ENCODE results near the gene ADAM23.

Gene ADAM23

GRCh38 chr2:206511283-206511682, 68.0 kb downstream of the ADAM23 start:
- no peak for DNase-seq (ENCODE audit: low spot score)

- no peak for DNase-seq (ENCODE audit: low spot score)
These were observed 69.7 kb downstream of the ADAM23 start for GRCh38 chr2:206512999-206513398.

DNA sequence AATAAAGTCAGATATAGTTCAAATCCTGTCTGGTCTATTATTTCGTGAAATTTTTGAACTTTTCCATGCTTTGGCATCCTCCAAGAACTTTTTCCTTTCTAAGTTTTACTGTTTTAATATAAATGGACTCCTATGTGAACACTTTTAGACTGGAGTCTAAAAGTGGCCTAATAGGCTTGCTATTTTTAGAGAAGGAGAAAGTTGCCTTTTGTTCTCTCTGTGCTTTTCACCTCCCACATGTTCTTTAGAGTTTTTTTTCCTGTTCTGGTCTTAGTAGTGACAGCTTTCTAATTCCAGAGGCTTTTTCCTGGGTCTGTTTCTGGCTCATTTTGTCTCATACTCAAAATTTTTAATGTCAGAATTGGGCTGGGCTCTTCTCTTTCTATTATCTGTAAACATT, 72.2 kb downstream of the ADAM23 start:
- no peak for DNase-seq (ENCODE audit: low spot score)

GRCh38 chr2:206518997-206519396, 75.7 kb downstream of the ADAM23 start:
- DNase-seq (ENCODE audit: low spot score): no peak

DNA sequence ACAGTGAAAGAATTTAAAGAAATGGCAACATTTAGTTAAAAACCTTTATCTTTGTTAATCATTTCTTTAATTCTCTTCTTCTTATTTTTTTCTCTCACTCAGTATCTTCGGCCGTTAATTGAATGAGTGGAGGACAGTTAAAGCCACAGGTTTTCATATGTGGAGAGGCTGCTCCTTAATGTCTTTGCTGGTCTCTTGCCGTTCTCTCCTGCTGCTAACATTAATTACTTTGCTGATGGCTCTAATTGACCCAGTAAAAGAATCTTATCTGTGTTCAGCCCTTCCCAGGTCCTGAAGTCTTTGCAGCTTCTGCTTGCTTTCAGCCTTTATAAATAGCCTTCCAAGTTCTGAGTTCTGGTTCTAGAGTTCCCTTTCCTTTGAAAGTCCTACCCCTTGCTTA, 77.1 kb downstream of the ADAM23 start:
- no peak for DNase-seq (ENCODE audit: low spot score)

- no peak for DNase-seq (ENCODE audit: low spot score)
These were observed 77.8 kb downstream of the ADAM23 start for GRCh38 chr2:206521115-206521514.

GRCh38 chr2:206521612-206522011, 78.3 kb downstream of the ADAM23 start:
- no peak for DNase-seq (ENCODE audit: low spot score)

DNA sequence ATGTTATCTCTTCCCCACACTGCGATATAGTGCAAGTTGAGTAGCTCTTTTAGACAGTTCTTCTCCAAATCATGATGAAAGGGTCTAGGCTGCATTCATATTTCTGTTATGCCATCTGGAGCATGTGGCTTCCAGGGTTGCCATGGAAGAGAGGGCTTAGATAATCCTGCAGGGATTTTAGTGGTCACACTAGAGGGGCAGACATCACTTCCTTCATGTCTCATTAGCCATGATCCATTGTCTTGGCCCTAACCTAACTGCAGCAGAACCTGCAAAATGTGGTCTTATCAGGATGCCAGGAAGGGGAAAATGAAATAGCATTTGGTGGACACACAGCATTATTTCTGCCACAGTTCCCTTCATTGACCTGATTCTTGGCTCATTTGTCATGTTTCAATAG, 83.1 kb downstream of the ADAM23 start:
- no peak for DNase-seq (ENCODE audit: low spot score)

DNA sequence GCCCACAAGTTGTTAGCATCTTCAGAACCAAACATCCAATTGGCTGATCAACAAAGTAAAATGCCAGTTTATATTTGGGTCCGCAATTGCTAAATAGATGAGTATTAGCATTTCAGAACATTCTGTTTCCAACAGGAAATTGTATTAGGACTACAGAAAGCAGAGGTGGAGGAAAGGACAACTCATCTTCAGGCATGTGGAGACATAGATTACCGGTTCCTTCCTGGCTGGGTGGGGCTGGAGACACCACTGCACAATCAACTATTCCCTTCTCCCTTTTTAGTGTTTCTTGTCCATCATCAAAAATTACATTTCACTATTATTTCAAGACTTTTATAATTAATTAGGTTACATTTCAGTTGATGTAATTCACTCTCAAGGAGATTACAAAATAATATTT, 83.8 kb downstream of the ADAM23 start:
- no peak for DNase-seq (ENCODE audit: low spot score)

DNA sequence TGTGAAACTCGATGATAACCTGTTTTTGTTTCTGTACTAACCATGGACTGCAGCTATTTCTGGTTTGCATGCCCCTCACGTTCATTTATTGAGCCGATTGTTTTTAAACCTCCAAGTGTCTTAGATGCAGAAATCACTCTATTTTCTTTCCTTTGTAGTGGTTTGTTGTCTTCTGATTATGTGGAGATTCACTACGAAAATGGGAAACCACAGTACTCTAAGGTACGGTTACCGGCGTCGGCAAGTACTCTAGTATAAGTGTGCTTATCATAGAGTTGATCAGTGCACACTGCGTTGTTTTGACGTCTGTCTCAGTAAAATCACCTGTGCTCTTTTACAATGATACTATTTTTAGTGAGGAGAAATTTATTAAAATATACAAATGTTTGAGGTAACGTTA, 87.4 kb downstream of the ADAM23 start:
- peak; percentile 34 for DNase-seq (ENCODE audit: low spot score)

- no peak for DNase-seq (ENCODE audit: low spot score)
These were observed 88.7 kb downstream of the ADAM23 start for GRCh38 chr2:206531996-206532543.

DNA sequence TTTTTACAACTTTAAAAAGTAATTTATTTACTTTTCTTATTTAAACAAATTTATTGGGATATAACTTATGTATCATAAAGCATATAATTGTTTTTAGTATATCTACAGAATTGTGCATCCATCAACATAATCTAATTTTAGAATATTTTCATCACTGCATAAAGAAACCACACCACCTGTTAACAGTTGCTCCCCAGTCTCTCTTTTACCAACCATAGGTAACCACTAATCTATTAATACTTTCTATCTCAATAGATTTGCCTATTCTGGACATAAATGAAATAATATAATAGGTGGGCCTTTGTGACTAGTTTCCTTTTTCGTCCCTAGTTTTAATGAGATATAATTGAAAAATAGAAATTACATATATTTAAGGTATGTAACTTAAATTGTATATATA, 90.6 kb downstream of the ADAM23 start:
- DNase-seq (ENCODE audit: low spot score): no peak

DNA sequence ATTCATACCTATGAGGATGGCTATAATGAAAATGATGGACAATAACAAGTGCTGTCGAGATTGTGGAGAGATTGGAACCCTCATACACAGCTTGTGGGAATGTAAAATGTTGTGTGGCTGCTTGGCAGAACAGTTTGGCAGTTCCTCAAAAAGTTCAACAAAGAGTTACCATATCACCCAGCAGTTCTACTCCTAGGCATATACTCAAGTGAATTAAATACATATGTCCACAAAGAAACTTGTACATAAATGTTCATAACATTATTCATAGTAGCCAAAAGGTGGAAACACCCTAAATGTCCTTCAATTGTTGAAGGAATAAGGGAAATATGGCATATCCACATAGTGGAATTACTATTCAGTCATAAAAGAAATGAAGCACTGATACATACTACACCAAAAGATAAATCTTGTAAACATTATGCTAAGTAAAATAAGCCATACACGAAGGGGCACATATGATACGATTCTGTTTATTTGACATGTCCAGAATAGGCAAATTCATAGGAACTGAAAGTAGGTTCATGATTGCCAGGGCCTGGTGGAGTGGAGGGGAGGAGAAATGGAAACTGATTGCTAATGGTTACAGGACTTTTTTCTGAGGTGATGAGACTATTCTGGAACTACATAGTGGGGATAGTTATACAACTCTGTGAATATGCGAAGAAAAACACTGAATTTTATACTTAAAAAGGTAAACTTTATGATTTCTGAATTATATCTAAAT, 92.1 kb downstream of the ADAM23 start:
- no peak for DNase-seq (ENCODE audit: low spot score)

- no peak for DNase-seq (ENCODE audit: low spot score)
These were observed 97.4 kb downstream of the ADAM23 start for GRCh38 chr2:206540757-206541156.

- no peak for DNase-seq (ENCODE audit: low spot score)
These were observed 99.7 kb downstream of the ADAM23 start for GRCh38 chr2:206543073-206543472.

DNA sequence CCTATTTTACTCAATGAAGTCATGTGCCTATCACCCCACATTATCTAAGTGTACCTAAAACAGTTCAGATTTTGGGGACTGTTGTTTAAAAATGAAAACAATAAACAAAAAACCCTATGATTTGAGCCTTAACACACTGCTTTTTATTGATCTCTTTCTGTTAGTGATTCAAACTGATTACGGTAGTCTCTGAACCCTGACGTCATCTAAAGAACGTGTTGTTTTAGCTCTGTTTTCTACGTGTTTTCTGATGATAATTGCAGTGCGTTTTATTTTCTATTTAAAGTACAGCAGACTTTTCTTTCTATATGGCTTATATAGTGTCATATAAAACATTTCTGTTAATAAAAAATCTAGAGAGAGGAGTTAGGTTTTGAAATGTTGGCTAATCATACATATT, 105.1 kb downstream of the ADAM23 start:
- no peak for DNase-seq (ENCODE audit: low spot score)

DNA sequence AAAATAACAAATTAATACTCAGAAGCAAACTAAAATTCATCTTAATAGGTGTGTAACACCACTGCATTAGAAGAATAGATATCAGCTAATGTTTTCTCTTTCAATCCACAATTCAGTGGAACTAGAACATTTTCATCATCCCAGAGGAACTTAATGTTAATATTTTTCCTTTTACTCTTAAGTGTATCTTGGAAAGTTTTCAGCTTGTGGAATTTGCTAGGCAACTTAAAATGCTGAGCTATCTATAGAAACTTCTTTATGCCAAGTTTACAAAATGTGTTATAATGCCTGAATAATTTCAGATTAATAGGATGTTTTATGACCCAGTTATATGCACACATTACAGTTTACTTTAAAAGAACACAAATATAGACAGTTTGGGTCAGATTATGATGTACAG, 112.4 kb downstream of the ADAM23 start:
- DNase-seq (ENCODE audit: low spot score): no peak

DNA sequence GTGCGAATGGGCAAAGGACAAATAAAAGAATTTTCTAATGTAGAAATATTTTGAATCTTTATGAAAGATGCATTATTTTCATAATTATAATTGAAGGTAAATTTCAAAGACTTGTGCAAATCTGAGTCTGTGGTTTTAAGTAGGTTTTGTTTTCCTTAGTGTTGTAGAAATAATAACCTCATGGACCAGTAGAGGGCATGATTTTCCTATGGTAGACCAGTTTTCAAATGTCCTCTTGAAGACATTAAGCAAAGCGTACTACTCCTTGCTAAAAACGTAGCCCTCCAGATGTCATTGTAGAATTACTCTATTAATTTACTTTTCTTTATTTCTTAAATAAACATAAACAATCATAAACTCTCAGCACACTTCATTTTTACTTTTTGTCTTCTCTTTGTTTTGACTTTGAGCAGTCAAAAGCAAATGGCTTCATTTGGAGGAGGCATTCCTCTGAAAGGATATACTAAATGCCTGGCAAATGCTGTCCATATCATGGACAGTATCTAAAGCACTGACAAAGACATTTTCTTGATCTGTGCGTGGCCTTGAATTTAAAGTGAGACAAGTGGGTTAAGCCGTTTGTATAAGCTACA, 113.1 kb downstream of the ADAM23 start:
- peak; percentile 38 for DNase-seq (ENCODE audit: low spot score)

GRCh38 chr2:206557321-206557720, 114.0 kb downstream of the ADAM23 start:
- no peak for DNase-seq (ENCODE audit: low spot score)

- DNase-seq (ENCODE audit: low spot score): peak; percentile 22
These were observed 115.2 kb downstream of the ADAM23 start for GRCh38 chr2:206558492-206558891.

DNA sequence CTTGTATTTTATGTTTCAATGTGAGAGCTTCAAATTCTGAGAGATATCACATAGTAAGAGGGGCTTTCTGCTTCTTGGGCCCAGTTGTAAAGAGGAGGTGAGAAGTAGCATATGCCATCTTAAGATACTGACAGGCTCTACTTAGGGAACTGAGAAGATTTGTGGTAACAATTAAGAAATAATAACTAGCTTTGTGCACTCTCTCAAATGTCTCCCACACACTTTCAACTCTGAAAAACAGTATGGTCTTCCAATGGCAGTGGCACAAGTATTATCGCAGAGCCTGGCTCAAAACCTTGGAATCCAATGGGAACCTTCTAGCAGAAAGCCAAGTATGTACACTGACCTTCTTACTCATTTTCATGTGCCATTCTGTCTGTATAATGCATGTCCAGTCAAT, 118.6 kb downstream of the ADAM23 start:
- DNase-seq (ENCODE audit: low spot score): no peak

GRCh38 chr2:206562375-206562774, 119.0 kb downstream of the ADAM23 start:
- DNase-seq (ENCODE audit: low spot score): no peak

- DNase-seq (ENCODE audit: low spot score): no peak
These were observed 120.0 kb downstream of the ADAM23 start for GRCh38 chr2:206563374-206563773.

- no peak for DNase-seq (ENCODE audit: low spot score)
These were observed 122.3 kb downstream of the ADAM23 start for GRCh38 chr2:206565666-206566065.

Measured in CD4-positive, alpha-beta T cell treated with Interleukin-2 at 100 ng/mL for 4 hours (primary cell).